GM12801 (cell line): ENCODE data around the gene PDZRN3.

Source experiments
- TF ChIP-seq, protein P1 (sequence below): IDR thresholded peaks from one replicate; pipeline ENCODE4 v1.5.1; 2011; ENCODE audit warnings: control low read depth; ENCODE audit not compliant: insufficient read length; ENCODE audit errors: extremely low read depth

The PDZRN3 gene

DNA sequence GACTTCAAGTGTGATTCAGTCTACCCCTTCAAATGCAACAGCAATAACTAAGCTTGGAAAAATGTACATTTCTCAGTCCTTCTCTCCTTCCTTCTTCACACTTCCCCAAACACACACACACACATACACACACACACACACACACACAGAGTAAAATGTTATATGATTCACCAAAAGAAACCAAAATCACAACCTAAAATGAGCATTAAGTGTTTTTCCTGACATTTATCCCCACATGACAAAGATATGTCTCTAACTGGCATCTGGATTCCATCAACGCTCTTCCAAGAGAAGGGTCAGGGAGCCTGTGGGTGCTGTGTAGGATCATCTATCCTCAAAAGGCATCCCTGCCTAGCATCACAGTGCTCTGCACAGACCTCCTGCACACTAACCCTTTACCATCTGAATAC, 21.0 kb downstream of the PDZRN3 start:
- TF ChIP-seq, protein P1, sequence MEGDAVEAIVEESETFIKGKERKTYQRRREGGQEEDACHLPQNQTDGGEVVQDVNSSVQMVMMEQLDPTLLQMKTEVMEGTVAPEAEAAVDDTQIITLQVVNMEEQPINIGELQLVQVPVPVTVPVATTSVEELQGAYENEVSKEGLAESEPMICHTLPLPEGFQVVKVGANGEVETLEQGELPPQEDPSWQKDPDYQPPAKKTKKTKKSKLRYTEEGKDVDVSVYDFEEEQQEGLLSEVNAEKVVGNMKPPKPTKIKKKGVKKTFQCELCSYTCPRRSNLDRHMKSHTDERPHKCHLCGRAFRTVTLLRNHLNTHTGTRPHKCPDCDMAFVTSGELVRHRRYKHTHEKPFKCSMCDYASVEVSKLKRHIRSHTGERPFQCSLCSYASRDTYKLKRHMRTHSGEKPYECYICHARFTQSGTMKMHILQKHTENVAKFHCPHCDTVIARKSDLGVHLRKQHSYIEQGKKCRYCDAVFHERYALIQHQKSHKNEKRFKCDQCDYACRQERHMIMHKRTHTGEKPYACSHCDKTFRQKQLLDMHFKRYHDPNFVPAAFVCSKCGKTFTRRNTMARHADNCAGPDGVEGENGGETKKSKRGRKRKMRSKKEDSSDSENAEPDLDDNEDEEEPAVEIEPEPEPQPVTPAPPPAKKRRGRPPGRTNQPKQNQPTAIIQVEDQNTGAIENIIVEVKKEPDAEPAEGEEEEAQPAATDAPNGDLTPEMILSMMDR: no peak

DNA sequence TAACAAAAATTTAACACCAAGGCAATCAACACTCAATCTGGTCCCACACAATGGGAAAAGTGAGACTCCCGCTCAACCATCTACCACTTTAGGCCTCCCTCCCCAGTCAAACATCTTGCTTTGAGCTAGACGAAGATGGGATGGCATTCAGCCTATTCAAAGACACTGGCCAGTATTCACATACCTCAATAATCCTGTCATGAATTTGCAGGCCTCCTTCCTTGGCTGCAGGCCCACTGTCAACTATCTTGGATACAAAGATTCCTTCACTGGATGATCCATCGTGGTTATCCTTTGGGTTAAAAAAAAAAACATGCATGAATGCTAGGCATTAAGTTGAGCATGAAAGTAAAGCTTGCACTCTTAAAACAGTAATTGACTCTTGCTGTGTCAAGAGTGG, 22.6 kb downstream of the PDZRN3 start:
- TF ChIP-seq, protein P1: no peak

DNA sequence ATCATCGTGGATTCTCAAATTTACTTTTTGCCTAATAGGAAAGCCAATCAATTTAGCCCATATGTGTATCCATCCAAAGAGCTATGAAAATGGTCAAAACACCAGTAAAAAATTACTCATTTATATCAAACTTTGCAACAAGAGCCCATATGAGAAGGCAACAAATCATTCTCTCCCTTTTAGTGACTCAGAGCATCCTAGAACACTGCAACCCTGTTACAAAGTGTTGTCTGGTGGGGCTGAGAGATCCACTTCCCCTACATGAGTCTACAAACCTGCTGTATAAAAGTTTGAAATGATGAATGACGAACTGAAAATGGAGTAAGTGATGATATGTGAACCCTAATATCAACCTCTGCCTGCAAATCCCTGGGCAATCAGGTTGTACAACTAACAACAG, 23.3 kb downstream of the PDZRN3 start:
- TF ChIP-seq, protein P1: no peak

DNA sequence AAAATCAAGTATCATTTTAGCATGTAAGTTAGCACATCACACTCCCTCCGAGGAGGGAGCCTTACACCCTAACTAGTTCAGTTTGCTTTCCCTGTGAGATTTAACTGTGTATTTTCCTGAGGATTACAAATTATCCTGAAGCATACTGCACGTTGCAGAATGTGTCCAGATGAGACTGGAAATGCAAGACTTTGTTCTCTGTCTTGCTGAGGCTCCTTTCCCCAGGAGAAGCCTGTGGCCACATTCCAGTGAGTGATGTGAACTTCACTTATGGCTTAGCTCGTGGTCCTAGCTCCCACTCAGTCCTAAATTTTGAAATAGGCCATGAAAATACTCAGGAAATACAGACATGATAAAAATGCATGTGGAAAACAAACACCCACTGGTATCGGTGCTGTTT, 23.7 kb downstream of the PDZRN3 start:
- TF ChIP-seq, protein P1: no peak

DNA sequence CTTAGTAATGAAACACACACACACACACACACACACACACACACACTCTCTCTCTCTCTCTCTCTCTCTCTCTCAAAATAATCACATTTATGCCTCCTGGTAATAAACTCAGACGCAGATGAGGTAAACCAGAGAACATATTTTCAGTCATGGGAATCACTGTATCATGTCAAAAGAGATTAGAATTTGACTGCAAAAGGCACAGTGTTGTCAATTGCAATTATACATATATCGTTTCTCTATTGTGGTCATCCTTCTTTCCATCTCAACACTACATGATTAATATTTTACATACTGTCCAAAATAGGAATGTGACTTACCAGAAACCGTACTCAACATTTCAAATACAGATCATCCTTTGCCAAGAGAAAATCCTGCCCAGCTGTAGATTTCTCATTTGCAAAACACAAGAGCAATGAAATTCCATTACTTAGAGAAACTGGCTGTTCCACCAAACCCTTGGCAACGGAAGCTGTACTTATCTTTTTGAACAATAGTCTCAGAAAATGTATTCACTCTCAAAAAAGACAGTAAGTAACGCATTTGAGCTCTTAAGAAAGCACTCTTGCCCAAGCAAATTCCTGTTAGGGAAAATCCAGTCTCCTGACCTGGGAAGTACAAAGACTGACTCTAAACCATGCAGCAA, 24.3 kb downstream of the PDZRN3 start:
- TF ChIP-seq, protein P1: no peak

DNA sequence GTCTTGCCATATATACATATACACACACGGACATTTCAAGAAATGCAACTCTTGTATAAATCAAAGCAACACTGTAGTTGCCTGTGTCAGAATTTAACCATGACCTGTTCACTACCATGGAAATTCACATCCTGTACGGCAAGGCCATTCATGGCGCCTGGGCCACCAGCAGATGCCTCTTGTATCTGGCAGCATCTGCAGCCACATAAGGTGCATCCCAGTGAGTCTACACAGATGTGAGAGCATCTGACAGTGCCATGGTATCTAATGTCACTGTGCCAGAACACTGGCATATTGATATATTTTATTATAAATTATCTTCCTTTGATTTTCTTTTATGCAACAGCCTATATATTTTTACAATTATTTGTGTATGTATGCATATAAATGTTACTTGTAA, 25.1 kb downstream of the PDZRN3 start:
- TF ChIP-seq, protein P1: no peak

DNA sequence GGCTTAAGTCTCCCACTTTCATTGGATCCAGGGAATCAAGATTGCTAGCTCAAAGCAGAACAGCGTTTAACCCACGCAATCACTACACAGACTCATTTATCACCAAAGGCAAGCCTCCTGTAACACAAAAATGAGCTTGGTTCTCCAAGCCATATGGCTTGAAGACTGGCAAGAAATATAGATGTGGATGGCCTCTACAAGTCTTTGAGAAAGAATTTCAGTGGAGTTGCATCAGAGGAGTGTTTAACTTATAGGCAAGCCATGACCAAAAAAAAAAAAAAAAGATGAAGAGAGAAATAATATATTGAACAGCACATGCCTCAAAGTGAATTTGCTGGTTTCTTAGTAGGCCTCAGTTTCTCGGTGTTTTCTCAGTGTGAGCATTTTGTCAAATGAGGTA, 27.3 kb downstream of the PDZRN3 start:
- TF ChIP-seq, protein P1: no peak
